Hepatic stellate cell (primary cell): ENCODE measurements around the gene PDPN.
"Not testable (repeated sequence)": the region's sequence is repeated elsewhere in the genome, so short reads cannot be mapped to it uniquely, and the experiment has no call there.

Experiments used
- DNase-seq: peaks from one replicate; pipeline ENCODE4 v3.0.0; 2011; ENCODE audit warnings: low spot score

The PDPN gene, protein sequence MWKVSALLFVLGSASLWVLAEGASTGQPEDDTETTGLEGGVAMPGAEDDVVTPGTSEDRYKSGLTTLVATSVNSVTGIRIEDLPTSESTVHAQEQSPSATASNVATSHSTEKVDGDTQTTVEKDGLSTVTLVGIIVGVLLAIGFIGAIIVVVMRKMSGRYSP

GRCh38 chr1:13583595-13583965 is at the start of gene PDPN:
Gene PDPN (plus strand): TSS chr1:13583832. CDS start chr1:13584034, 202 bp downstream.
- DNase-seq = no peak

GRCh38 chr1:13535227-13535626 is 48.4 kb upstream of the PDPN start:
- DNase-seq = no peak

DNA sequence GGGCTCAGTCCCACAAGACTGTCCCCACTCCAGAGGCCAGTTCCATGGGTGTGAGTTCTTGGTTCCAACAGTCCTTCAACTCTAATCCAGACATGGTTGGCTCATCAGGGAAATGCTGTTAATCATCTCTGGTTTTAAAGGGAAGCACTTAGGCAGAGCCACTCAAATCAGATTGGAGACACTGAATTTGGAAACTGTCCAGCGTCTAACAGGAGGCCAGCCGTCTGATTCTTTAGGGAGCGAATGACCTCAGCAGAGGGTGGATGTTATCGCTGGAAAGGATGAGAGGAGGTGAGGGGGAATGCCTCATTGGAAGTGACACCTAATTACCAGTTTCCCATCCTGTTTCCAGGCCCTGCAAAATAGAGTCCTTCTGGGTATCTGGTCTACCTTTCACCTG is 47.1 kb upstream of the PDPN start:
- DNase-seq = no peak

DNA sequence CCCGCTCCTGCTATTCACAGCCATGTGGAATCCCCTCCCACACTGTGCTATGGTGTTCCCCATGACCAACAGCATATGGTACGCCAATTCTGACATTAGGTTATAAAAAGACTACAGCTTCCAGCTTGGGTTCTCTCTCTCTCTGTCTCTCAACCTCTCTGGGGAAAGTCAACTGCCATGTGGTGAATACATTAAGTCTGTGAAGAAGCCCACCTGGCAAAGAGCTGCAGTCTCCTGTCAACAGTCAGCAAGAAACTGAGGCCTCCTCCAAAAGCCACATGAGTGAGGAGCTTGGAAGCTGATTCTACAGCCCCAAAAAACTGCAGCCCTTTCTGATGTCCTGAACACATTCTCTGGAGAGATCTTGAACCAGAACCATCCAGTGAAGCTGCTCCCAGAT is 44.8 kb upstream of the PDPN start:
- no peak for DNase-seq

DNA sequence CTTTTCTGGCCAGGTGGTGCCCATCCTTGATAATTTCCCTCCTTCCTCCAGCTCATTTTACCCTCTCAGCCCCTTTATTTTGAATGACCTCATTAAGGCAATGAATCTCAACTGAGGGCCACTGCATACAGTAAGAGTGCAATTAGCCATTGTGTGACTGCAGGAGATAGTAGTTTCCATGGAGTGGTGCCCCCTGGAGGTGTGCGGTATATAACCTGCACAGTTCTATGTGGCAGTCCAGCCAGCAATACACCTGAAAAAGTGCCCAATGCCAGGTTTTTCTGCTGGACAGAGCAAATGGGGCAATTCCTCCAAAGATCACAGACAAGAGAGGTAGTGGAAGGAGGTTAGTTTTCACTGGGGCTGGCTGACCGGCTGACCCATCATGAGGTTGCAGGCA is 43.9 kb upstream of the PDPN start:
- no peak for DNase-seq

GRCh38 chr1:13540866-13541265 is 42.8 kb upstream of the PDPN start:
- no peak for DNase-seq

GRCh38 chr1:13541435-13542215 is 42.0 kb upstream of the PDPN start:
- DNase-seq = no peak

DNA sequence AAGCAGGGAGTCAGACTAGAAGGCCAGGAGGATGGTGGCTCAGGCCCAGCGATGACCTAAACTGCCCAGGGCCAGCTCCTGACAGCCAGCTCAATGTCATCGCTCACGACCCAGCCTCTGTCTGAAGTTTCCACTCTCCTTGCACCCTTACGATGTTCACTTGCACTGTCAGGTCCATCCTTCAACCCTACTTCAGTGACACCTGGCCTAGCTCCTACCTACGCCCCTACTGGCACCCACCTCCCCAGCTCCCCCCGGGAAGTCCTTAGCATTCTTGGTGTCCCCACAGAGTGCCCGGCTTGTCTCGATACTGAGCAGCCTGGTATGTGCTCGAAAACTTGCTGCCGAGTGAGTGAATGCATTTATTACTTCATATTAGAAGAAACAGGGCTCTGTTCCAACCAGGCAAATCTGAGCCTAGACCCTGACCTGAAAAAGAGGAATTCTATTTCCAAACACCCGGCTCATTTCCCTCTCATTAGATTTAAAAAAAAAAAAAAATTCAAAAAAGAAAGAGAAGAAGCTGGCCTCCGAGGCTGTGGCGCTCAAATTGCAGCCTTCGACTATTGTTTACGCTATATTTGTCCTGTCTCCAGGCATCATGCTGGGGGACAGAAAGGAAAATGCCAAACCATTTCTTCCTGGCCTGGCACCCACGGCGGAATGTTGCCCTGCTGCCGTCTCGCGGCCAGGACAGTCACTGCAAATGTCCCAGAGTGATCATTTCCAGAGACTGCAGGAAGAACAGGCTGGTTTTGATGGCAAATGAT is 40.0 kb upstream of the PDPN start:
- peak; percentile 17 for DNase-seq

DNA sequence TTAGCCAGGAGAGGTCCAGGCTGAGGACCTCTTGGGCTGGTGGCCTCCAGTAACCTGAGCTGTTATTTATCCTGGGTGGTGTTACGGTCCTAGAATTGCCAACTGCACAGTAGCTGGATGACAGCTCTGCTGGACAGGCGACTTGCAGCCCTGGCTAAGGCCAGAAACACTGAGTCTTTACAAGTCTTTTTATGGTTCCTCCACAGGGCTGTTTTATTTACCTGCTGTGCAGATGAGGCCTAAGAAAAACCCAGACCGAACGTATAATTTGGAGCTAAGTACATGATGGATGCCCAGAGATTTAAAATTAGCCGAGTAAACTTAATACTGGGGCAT is 39.4 kb upstream of the PDPN start:
- DNase-seq = no peak

DNA sequence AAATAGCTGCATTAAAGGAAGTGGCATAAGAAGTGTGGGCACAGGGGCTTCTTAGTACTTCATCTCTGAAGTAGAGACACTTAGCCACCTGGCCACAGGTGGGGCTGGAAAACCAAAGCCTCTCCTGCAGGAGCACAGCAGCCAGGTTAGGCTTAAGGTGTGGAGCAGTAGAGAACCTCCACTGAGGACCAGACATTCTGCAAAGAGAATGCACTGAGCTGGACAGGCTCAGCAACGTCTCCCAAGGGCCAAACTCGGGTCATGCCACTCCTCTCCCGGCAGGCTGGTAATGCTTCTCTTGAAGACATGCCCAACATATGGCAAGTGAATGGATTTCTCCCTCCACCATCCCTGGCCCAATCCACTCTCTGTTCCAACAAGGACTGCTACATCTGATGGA is 36.8 kb upstream of the PDPN start:
- no peak for DNase-seq

GRCh38 chr1:13548281-13548680 is 35.4 kb upstream of the PDPN start:
- DNase-seq = no peak

GRCh38 chr1:13549021-13549420 is 34.6 kb upstream of the PDPN start:
- no peak for DNase-seq

- no peak for DNase-seq
Observed at GRCh38 chr1:13549521-13549920, 34.1 kb upstream of the PDPN start.

- no peak for DNase-seq
Observed at GRCh38 chr1:13550663-13551062, 33.0 kb upstream of the PDPN start.

DNA sequence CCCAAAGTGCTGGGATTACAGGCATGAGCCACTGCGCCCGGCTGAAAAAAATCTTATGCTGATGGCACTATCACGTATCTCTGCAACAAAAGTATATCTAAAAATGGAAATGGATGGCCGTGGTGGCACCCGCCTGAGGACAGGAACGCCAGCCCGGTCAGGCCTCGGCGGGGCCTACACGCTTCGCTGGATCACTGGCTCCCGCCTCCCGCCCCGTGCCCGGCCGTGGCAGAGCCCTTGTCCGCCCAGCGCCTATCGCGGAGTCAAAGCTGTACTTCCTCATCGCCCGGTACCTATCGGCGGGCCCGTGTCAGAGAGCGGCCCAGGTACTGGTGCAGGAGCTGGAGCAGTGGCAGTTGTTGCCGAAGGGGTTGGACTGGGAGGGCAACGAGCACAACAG is 28.8 kb upstream of the PDPN start:
- no peak for DNase-seq

GRCh38 chr1:13556224-13556764 is 27.3 kb upstream of the PDPN start:
- DNase-seq = no peak

DNA sequence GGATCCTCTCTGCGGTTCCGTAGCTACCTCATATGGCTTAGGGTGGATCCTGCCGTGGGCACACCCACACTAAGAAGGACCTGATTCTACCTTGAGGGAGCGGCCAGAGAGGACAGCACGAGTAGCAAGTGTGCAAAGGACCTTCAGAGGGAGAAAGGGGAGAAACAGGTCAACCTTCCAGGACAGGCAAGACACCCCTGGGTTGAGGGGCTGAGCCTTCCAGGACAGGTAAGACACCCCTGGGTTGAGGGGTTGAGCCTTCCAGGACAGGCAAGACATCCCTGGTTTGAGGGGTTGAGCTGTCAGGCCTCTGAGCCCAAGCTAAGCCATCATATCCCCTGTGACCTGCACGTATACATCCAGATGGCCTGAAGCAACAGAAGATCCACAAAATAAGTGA is 23.1 kb upstream of the PDPN start:
- DNase-seq = no peak

GRCh38 chr1:13562981-13563380 is 20.7 kb upstream of the PDPN start:
- DNase-seq = not testable (repeated sequence)

DNA sequence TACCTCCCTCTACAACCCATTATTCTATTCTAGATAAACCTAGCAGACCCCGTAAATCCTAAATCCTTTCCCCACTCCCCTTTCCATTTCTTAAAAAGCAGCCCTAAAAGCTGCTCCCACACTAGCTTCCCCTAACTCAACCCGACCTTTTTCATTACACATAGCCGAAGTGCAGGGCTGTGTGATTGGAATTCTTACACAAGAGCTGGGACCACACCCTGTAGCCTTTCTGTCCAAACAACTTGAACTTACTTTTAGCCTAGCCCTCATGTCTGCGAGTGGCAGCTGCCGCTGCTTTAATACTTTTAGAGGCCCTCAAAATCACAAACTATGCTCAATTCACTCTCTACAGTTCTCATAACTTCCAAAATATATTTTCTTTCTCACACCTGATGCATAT is 19.6 kb upstream of the PDPN start:
- no peak for DNase-seq

DNA sequence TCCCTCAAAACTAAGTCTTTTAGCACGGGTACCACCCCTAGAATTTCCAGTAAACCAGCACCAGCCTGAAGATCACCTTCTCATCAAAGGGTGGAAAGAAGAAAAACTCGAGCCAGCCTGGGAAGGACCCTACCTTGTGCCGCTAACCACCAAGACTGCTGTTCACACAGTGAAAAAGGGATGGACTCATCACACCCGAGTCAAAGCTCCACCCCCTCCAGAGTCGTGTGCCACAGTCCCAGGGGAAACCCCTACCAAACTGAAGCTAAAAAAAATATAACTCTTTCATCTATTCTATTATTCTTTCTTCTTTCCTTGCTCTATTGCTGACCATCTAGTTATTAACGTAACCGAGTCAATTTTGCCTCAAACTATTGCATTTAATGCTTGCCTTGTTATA is 13.2 kb upstream of the PDPN start:
- not testable (repeated sequence) for DNase-seq

- no peak for DNase-seq
Observed at GRCh38 chr1:13570924-13571323, 12.7 kb upstream of the PDPN start.

DNA sequence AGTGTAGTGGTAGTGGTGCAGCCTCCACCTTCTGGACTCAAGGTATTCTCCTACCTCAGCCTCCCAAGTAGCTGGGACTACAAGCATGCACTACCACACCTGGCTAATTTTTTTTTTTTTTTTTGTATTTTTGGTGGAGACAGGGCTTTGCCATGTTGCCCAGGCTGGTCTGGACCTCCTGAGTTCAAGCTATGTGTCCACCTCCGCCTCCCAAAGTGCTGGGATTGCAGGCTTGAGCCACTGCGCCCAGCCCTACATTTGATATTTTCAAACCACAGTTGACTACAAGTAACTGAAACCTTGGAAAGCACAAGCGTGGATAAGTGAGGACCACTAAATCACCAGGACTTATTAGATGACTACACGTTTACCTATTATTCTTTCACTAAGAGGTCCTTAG is 10.0 kb upstream of the PDPN start:
- no peak for DNase-seq

- DNase-seq = no peak
Observed at GRCh38 chr1:13576926-13577325, 6.7 kb upstream of the PDPN start.
